Skeletal muscle tissue (tissue), 4 donors: Measurements from ENCODE around the gene RTTN. TPM values are rescaled to one million over a fixed set of nuclear protein-coding genes. Genes with fewer than 3 reads are reported as not detected.

Experiments
- H3K27ac ChIP-seq: one replicate; pipeline ENCODE4 v1.7.0; 2013; ENCODE audit warnings: mild to moderate bottlenecking, low read depth, low read length, inconsistent platforms
- H3K27me3 ChIP-seq, 3 donors: one replicate each; pipeline ENCODE4 v1.7.0; 2013; ENCODE audit warnings: low read length in 3 of 3; ENCODE audit not compliant: control insufficient read depth in 3 of 3, insufficient read depth in 3 of 3
- H3K36me3 ChIP-seq, 3 donors: one replicate each; pipeline ENCODE4 v1.7.0; 2013; ENCODE audit warnings: low read length in 3 of 3; ENCODE audit not compliant: control insufficient read depth in 3 of 3, insufficient read depth in 3 of 3
- H3K4me1 ChIP-seq, 3 donors: one replicate each; pipeline ENCODE4 v1.7.0; 2013; ENCODE audit warnings: low read length in 3 of 3, mild to moderate bottlenecking in 3 of 3; ENCODE audit not compliant: control insufficient read depth in 3 of 3, insufficient read depth in 3 of 3
- H3K4me3 ChIP-seq, 3 donors: one replicate each; pipeline ENCODE4 v1.7.0; 2013; ENCODE audit warnings: low read length in 3 of 3
- H3K9ac ChIP-seq, 3 donors: one replicate each; pipeline ENCODE4 v1.7.0; 2013; ENCODE audit warnings: low read length in 3 of 3, mild to moderate bottlenecking in 3 of 3, moderate library complexity in 2 of 3, low read depth in 1 of 3
- H3K9me3 ChIP-seq, 3 donors: one replicate each; pipeline ENCODE4 v1.7.0; 2013; ENCODE audit warnings: low read length in 3 of 3; ENCODE audit not compliant: control insufficient read depth in 3 of 3
- total RNA-seq: library from RNA; depleted of rRNA; stranded (reverse); fragments of >200 nt; gene quantifications from one replicate; pipeline ENCODE4 v1.2.3, GENCODE V29; 2014
- donor health status: Osteomylitis.

The RTTN gene
- total RNA-seq, 1 donor from 2014 or later, result 43.8 TPM

DNA sequence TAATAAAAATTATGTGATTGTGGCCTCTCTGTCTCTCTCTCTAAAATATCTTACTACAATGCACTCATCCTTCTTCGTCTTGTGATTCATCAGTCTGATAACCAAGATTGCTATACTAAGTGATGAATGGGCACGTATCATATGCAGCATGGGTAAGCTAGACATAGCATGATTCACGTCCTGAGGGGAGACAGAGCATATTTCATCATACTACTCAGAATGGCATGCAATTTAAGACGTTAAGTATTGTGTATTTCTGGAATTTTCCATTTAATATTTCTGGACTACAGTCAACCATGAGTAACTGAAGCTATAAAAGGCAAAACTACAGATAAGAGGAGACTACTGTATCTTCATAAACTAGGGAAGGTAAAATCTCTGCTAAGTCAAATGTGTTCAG lies 160.9 kb downstream of the RTTN start:
- no peak overlapping the region for H3K27ac ChIP-seq
- peaks cover 0 to 5% (median 0%) of the 10 kb centered on the region in 3 donors for H3K4me1 ChIP-seq
- H3K9ac ChIP-seq, result no peak overlapping the region
- H3K36me3 ChIP-seq, result no peaks in the 10 kb centered on the region
- no peaks in the 10 kb centered on the region for H3K27me3 ChIP-seq
- no peaks in the 10 kb centered on the region for H3K9me3 ChIP-seq
- no peak overlapping the region for H3K4me3 ChIP-seq

GRCh38 chr18:70041459-70042050 lies 163.9 kb downstream of the RTTN start:
- H3K27ac ChIP-seq, result no peak overlapping the region
- no peaks in the 10 kb centered on the region for H3K4me1 ChIP-seq
- H3K36me3 ChIP-seq, result peaks cover 4 to 10% (median 5%) of the 10 kb centered on the region in 3 donors
- no peaks in the 10 kb centered on the region for H3K27me3 ChIP-seq
- no peak overlapping the region for H3K4me3 ChIP-seq
- H3K9ac ChIP-seq, result no peak overlapping the region
- no peaks in the 10 kb centered on the region for H3K9me3 ChIP-seq

- Histone ChIP-seq H3K27ac (no peak overlapping the region), H3K4me3 (no peak overlapping the region), H3K9ac (no peak overlapping the region), H3K4me1 (no peaks in the 10 kb centered on the region), H3K9me3 (peaks cover 0 to 4% (median 0%) of the 10 kb centered on the region in 3 donors), H3K36me3 (peaks cover 4 to 13% (median 5%) of the 10 kb centered on the region in 3 donors), H3K27me3 (no peaks in the 10 kb centered on the region)
These were observed 166.3 kb downstream of the RTTN start for GRCh38 chr18:70039186-70039585.

- Histone ChIP-seq H3K4me3 (no peak overlapping the region), H3K27ac (no peak overlapping the region)
These were observed 167.9 kb downstream of the RTTN start for GRCh38 chr18:70037431-70038061.

GRCh38 chr18:70036771-70037347 lies 168.6 kb downstream of the RTTN start:
- Histone ChIP-seq H3K9me3 (peaks cover 0 to 4% (median 0%) of the 10 kb centered on the region in 3 donors), H3K4me3 (no peak overlapping the region), H3K27ac (no peak overlapping the region), H3K36me3 (peaks cover 4 to 13% (median 5%) of the 10 kb centered on the region in 3 donors), H3K9ac (no peak overlapping the region), H3K27me3 (no peaks in the 10 kb centered on the region), H3K4me1 (no peaks in the 10 kb centered on the region)

More at GRCh38 chr18:70037431-70038061, 167.9 kb downstream of the RTTN start:
- Histone ChIP-seq H3K9ac (no peak overlapping the region), H3K9me3 (peaks cover 0 to 4% (median 0%) of the 10 kb centered on the region in 3 donors), H3K27me3 (no peaks in the 10 kb centered on the region), H3K4me1 (no peaks in the 10 kb centered on the region), H3K36me3 (peaks cover 4 to 13% (median 5%) of the 10 kb centered on the region in 3 donors)

DNA sequence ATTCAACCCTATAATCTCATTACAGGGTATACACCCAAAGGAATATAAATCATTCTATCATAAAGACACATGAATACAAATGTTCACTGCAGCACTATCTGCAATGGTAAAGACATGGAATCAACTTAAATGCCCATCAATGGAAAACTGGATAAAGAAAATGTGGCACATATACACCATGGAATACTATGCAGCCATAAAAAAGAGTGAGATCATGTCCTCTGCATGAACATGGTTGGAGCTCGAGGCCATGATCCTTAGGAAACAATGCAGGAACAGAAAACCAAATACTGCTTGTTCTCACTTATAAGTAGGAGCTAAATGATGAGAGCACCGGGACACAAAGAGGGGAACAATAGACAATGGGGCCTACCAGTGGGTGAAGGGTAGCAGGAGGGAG lies 169.3 kb downstream of the RTTN start:
- H3K27me3 ChIP-seq, result no peaks in the 10 kb centered on the region
- H3K36me3 ChIP-seq, result peaks cover 4 to 13% (median 5%) of the 10 kb centered on the region in 3 donors

GRCh38 chr18:70031221-70031620 lies 174.3 kb downstream of the RTTN start:
- peaks cover 0 to 3% (median 0%) of the 10 kb centered on the region in 3 donors for H3K9me3 ChIP-seq
- no peak overlapping the region for H3K4me3 ChIP-seq
- no peaks in the 10 kb centered on the region for H3K4me1 ChIP-seq
- H3K27me3 ChIP-seq, result no peaks in the 10 kb centered on the region
- no peak overlapping the region for H3K27ac ChIP-seq
- H3K9ac ChIP-seq, result no peak overlapping the region
- H3K36me3 ChIP-seq, result peaks cover 4 to 5% (median 4%) of the 10 kb centered on the region in 3 donors

More for the DNA sequence above, 169.3 kb downstream of the RTTN start:
- Histone ChIP-seq H3K9ac (no peak overlapping the region), H3K9me3 (peaks cover 0 to 4% (median 0%) of the 10 kb centered on the region in 3 donors), H3K27ac (no peak overlapping the region), H3K4me1 (no peaks in the 10 kb centered on the region), H3K4me3 (no peak overlapping the region)

- Histone ChIP-seq H3K27ac (no peak overlapping the region), H3K36me3 (peaks cover 3 to 5% (median 4%) of the 10 kb centered on the region in 3 donors), H3K4me3 (no peak overlapping the region), H3K4me1 (no peaks in the 10 kb centered on the region), H3K9me3 (no peaks in the 10 kb centered on the region), H3K27me3 (no peaks in the 10 kb centered on the region), H3K9ac (no peak overlapping the region)
These were observed 174.8 kb downstream of the RTTN start for GRCh38 chr18:70030728-70031127.

- no peaks in the 10 kb centered on the region for H3K27me3 ChIP-seq
- peaks cover 5 to 9% (median 9%) of the 10 kb centered on the region in 3 donors for H3K36me3 ChIP-seq
These were observed 176.3 kb downstream of the RTTN start for GRCh38 chr18:70029163-70029562.

DNA sequence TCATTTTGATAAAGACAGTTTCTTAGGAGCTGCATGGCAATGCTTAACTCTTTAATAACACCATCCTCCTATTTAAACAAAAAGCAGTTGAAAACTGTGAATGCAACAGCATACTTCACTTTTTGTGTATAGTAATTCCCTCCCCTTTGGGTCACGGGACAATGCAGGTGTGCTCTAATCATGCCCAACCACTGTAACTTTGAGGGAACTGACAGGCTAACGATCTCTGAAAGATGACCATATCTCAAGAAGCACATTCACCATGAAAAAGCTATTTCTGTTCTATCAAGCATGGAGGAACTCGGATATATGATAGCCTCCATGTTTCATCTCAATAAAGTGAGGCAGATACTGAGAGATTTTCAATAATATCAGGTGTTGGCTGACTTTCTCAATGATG lies 176.8 kb downstream of the RTTN start:
- peaks cover 8 to 12% (median 9%) of the 10 kb centered on the region in 3 donors for H3K36me3 ChIP-seq
- no peaks in the 10 kb centered on the region for H3K9me3 ChIP-seq

More at GRCh38 chr18:70029163-70029562, 176.3 kb downstream of the RTTN start:
- H3K4me1 ChIP-seq, result no peaks in the 10 kb centered on the region
- no peaks in the 10 kb centered on the region for H3K9me3 ChIP-seq
- H3K27ac ChIP-seq, result no peak overlapping the region
- no peak overlapping the region for H3K4me3 ChIP-seq
- H3K9ac ChIP-seq, result no peak overlapping the region

More for the DNA sequence above, 176.8 kb downstream of the RTTN start:
- Histone ChIP-seq H3K27ac (no peak overlapping the region), H3K27me3 (no peaks in the 10 kb centered on the region), H3K9ac (no peak overlapping the region), H3K4me1 (no peaks in the 10 kb centered on the region), H3K4me3 (no peak overlapping the region)
